Heart left ventricle (tissue), 16 donors: ENCODE data around the gene SPACA4. TPM values are rescaled to one million over a fixed set of nuclear protein-coding genes. Genes with fewer than 3 reads are reported as not detected.

ENCODE experiments used
- ATAC-seq, 4 donors: fragments of 200-7000 bp; cut with Tn5 transposase; one replicate each; pipeline ENCODE4 v1.9.1; 2020 to 2022; ENCODE audit warnings: moderate library complexity in 4 of 4, mild to moderate bottlenecking in 3 of 4, moderate number of reproducible peaks in 1 of 4
- DNase-seq, 5 donors: peaks; one replicate each; pipeline ENCODE4 v3.0.0-alpha.2; 2020
- H3K27ac ChIP-seq, 12 donors: fragments of 200-600 bp; sonication (generic) in 4 of 12; one replicate each; pipeline versions ENCODE4 v1.5.0 to v1.8.0; 2016 to 2022; ENCODE audit warnings: mild to moderate bottlenecking in 2 of 12
- H3K27me3 ChIP-seq, 9 donors: fragments of 200-600 bp; sonication (generic) in 2 of 9; one replicate each; pipeline versions ENCODE4 v1.5.1 to v1.8.0; 2016 to 2022; ENCODE audit warnings: mild to moderate bottlenecking in 3 of 9
- H3K36me3 ChIP-seq, 9 donors: fragments of 200-600 bp; sonication (generic) in 2 of 9; one replicate each; pipeline versions ENCODE4 v1.5.0 to v1.8.0; 2018 to 2022; ENCODE audit warnings: mild to moderate bottlenecking in 2 of 9
- H3K4me1 ChIP-seq, 12 donors: fragments of 200-600 bp; sonication (generic) in 4 of 12; one replicate each; pipeline versions ENCODE4 v1.5.0 to v1.8.0; 2016 to 2022; ENCODE audit warnings: mild to moderate bottlenecking in 3 of 12
- H3K4me3 ChIP-seq, 12 donors: fragments of 200-600 bp; sonication (generic) in 4 of 12; one replicate each; pipeline versions ENCODE4 v1.5.0 to v1.8.0; 2017 to 2022; ENCODE audit warnings: mild to moderate bottlenecking in 9 of 12, moderate library complexity in 4 of 12
- H3K9me3 ChIP-seq, 12 donors: fragments of 200-600 bp; sonication (generic) in 4 of 12; one replicate each; pipeline versions ENCODE4 v1.5.0 to v1.8.0; 2016 to 2022; ENCODE audit warnings: mild to moderate bottlenecking in 1 of 12
- POLR2A ChIP-seq, 2 donors: fragments of 450-650 bp; IDR thresholded peaks; one replicate each; pipeline ENCODE4 v1.6.1; 2017; ENCODE audit warnings: antibody characterized with exemption in 2 of 2, mild to moderate bottlenecking in 2 of 2, moderate library complexity in 2 of 2
- WGBS, 4 donors: extraction: QIAGEN DNeasy Blood & Tissue Kit in 2 of 4; methylation state at CpG; one replicate each; pipeline versions ENCODE4 v1.1.5 to v1.1.7; 2013 to 2018; 5-methylcytosine and 5-hydroxymethylcytosine counted together
- intact Hi-C, 10 donors: fragments of 100-400 bp; cut with DNase I; formaldehyde crosslinking; loops; one replicate each; pipeline versions ENCODE4 v1.11.1 to v1.14.2; 2022
- polyA plus RNA-seq, 2 donors: library from polyadenylated mRNA; stranded (reverse); fragments of 200-250 nt; gene quantifications; one replicate each; pipeline ENCODE4 v1.2.3, GENCODE V29; 2013
- total RNA-seq, 9 donors: library from RNA; depleted of rRNA in 2 of 9; stranded (reverse); fragments of >200 nt in 2 of 9; fragmentation: NEBNext Ultra II Directional in 3 of 9; extraction: Animal tissue kit (Norgen Biotek cat#: 25700) in 3 of 9; gene quantifications; one replicate each; pipeline versions ENCODE4 v1.1.0 to v1.2.4, GENCODE V29; 2016 to 2023
- TF ChIP-seq, protein P1 (sequence below), 12 donors: fragments of 200-600 bp; sonication (generic) in 4 of 12; IDR thresholded peaks; one replicate each; pipeline versions ENCODE4 v1.5.0 to v1.8.0; 2018 to 2022; ENCODE audit warnings: antibody characterized with exemption in 12 of 12, mild to moderate bottlenecking in 5 of 12
- donor health status: ischemic (EF 13 %, LVEDD 7.1; RV severe dilation, severe dysfunction).
- donor health status: healthy with polysubstance abuse.
- donor health status: DM: no; HTN: yes; CAD: no.
- donor health status: DM: no; HTN: no; CAD: no.
- donor health status: ischemic (EF 25% LVEDD 6.9; RV normal size, moderate dysfunction).
- donor health status: ischemic (EF 25% LVEDD 5.7; RV mildly dilated, moderate dysfunction).
- donor health status: healthy.
- donor health status: DM: yes; HTN: yes; CAD: no.
- donor health status: ischemic (EF 35%, LVEDD 5.7; RV mildly dilated, moderate dysfunction).
- donor health status: nonischemic (EF 11% LVEDD 7.7; RV severe dilation, severe dysfunction).
- donor health status: DM: yes; HTN: yes; CAD: no.
- donor health status: PGD.
- donor health status: ischemic (EF 29% LVEDD 5.4; RV normal size, mild dysfunction).
- donor health status: nonischemic (EF 23%, LVEDD 6.1; RV moderate dilation, normal function).

SPACA4 gene
- total and polyA plus RNA-seq, 11 donors = not detected

GRCh38 chr19:48641850-48642249 lies 35.3 kb downstream of the SPACA4 start:
- intact Hi-C loops = loop anchor here in 6 of 10 donors (10.0 kb wide), 5 partner anchors 73 to 333 kb away; partner anchors contain the start of genes HSD17B14 (in 2 of the 6), FTL (in 1 of the 6) and MAMSTR (in 1 of the 6)
- H3K9me3 ChIP-seq = no peaks in the 10 kb centered on the region
- no peak overlapping the region for H3K4me3 ChIP-seq
- H3K27ac ChIP-seq = no peak overlapping the region
- H3K4me1 ChIP-seq = peaks cover 0 to 38% (median 20%) of the 10 kb centered on the region in 12 donors
- TF ChIP-seq POLR2A (IDR thresholded peaks at IDR 0.05) = no peak
- TF ChIP-seq, protein P1, sequence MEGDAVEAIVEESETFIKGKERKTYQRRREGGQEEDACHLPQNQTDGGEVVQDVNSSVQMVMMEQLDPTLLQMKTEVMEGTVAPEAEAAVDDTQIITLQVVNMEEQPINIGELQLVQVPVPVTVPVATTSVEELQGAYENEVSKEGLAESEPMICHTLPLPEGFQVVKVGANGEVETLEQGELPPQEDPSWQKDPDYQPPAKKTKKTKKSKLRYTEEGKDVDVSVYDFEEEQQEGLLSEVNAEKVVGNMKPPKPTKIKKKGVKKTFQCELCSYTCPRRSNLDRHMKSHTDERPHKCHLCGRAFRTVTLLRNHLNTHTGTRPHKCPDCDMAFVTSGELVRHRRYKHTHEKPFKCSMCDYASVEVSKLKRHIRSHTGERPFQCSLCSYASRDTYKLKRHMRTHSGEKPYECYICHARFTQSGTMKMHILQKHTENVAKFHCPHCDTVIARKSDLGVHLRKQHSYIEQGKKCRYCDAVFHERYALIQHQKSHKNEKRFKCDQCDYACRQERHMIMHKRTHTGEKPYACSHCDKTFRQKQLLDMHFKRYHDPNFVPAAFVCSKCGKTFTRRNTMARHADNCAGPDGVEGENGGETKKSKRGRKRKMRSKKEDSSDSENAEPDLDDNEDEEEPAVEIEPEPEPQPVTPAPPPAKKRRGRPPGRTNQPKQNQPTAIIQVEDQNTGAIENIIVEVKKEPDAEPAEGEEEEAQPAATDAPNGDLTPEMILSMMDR (IDR thresholded peaks at IDR 0.05) = no peak
- DNase-seq (no peak), ATAC-seq (no peak)
- H3K27me3 ChIP-seq = no peaks in the 10 kb centered on the region
- 92 to 99% (median 96%) methylated on average over 2 of the region's 2 CpGs for WGBS, 4 donors
- no peaks in the 10 kb centered on the region for H3K36me3 ChIP-seq

DNA sequence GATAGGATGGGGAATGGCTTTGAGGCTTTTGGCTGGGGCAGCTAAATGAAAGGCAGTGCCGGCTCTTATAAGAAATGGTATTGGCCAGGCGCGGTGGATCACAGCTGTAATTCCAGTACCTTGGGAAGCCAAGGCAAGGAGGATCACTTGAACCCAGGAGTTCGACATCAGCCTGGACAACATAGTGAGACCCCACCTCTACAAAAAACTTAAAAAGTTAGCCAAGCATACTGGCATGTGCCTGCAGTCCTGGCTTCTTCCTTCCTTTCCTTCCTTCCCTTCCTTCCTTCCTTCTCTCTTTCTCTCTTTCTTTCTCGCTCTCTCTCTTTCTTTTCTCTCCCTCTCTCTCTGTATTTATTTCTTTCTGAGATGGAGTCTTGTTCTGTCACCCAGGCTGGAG lies 36.3 kb downstream of the SPACA4 start:
- intact Hi-C loops = loop anchor here in 6 of 10 donors (10.0 kb wide), 5 partner anchors 72 to 332 kb away; partner anchors contain the start of genes HSD17B14 (in 2 of the 6), FTL (in 1 of the 6) and MAMSTR (in 1 of the 6)
- Histone ChIP-seq H3K27ac (no peak overlapping the region), H3K27me3 (no peaks in the 10 kb centered on the region), H3K36me3 (no peaks in the 10 kb centered on the region), H3K4me1 (peaks cover 0 to 38% (median 20%) of the 10 kb centered on the region in 12 donors), H3K4me3 (no peak overlapping the region), H3K9me3 (no peaks in the 10 kb centered on the region)
- WGBS, 4 donors = 87 to 92% (median 89%) methylated on average over 5 of the region's 5 CpGs
- ATAC-seq (no peak), DNase-seq (no peak)
- TF ChIP-seq, protein P1 (IDR thresholded peaks at IDR 0.05) = no peak
- no peak for TF ChIP-seq POLR2A (IDR thresholded peaks at IDR 0.05)

GRCh38 chr19:48644355-48644754 lies 37.8 kb downstream of the SPACA4 start:
- TF ChIP-seq, protein P1 (IDR thresholded peaks at IDR 0.05) = no peak
- TF ChIP-seq POLR2A (IDR thresholded peaks at IDR 0.05) = no peak
- WGBS, 4 donors = 72 to 76% (median 73%) methylated on average over 4 of the region's 4 CpGs
- no peak for ATAC-seq
- H3K36me3 ChIP-seq = no peaks in the 10 kb centered on the region
- H3K4me3 ChIP-seq = peak overlapping the region in 2 of 12 donors; percentile 66 to 69
- H3K9me3 ChIP-seq = no peaks in the 10 kb centered on the region
- H3K4me1 ChIP-seq = peaks cover 0 to 27% (median 13%) of the 10 kb centered on the region in 12 donors
- DNase-seq = peak in 3 of 5 donors; percentile 34 to 37 (median 36)
- H3K27me3 ChIP-seq = no peaks in the 10 kb centered on the region
- intact Hi-C loops = loop anchor here in 6 of 10 donors (10.0 kb wide), 5 partner anchors 70 to 330 kb away; partner anchors contain the start of genes HSD17B14 (in 2 of the 6), FTL (in 1 of the 6) and MAMSTR (in 1 of the 6)
- peak overlapping the region in 1 of 12 donors; percentile 2 for H3K27ac ChIP-seq

- 1 to 4% (median 2%) methylated on average over 20 to 25 of the region's 25 CpGs for WGBS, 4 donors
- DNase-seq (peak; percentile 70 to 86 (median 83)), ATAC-seq (peak; percentile 66 to 82 (median 80))
- peak overlapping the region; percentile 2 to 69 (median 58) for H3K4me3 ChIP-seq
- H3K36me3 ChIP-seq = no peaks in the 10 kb centered on the region
- intact Hi-C loops = loop anchor here (5.0 to 10.0 kb wide), 10 partner anchors 70 to 330 kb away; partner anchors contain the start of genes HSD17B14 (in 6 of the 10), MAMSTR (in 2 of the 10) and FTL (in 1 of the 10)
- peak overlapping the region; percentile 56 to 91 (median 82) for H3K27ac ChIP-seq
- no peaks in the 10 kb centered on the region for H3K27me3 ChIP-seq
- TF ChIP-seq, protein P1 (IDR thresholded peaks at IDR 0.05) = no peak
- no peak for TF ChIP-seq POLR2A (IDR thresholded peaks at IDR 0.05)
- no peaks in the 10 kb centered on the region for H3K9me3 ChIP-seq
- peaks cover 0 to 29% (median 13%) of the 10 kb centered on the region in 12 donors for H3K4me1 ChIP-seq
These were observed 38.5 kb downstream of the SPACA4 start for GRCh38 chr19:48644839-48645619.
